Measurements from ENCODE around the gene SH3D19.
"Not testable (repeated sequence)": the region's sequence is repeated elsewhere in the genome, so short reads cannot be mapped to it uniquely, and the experiment has no call there.

Gene SH3D19

DNA sequence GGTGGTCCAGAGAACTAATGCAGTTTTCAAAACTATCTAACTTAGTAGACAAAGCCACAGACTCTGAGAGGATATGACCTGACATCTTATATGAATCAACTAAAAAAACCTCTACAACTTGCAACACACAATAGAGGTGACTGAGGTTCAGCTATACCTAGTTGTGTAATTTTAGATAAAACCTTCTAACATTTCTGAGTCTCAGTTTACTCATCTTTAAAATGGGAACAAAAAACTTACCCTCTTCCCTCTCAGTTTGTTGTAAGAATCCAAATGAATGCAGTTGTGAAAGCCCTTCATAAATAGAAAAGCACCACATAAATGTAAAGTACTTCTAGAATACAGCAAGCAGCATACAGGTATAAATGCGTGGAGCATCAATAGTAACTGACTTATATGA lies 5.9 kb downstream of the SH3D19 start:
- no peak for DNase-seq

GRCh38 chr4:151318307-151319006 lies 6.9 kb downstream of the SH3D19 start:
- no peak for DNase-seq

DNA sequence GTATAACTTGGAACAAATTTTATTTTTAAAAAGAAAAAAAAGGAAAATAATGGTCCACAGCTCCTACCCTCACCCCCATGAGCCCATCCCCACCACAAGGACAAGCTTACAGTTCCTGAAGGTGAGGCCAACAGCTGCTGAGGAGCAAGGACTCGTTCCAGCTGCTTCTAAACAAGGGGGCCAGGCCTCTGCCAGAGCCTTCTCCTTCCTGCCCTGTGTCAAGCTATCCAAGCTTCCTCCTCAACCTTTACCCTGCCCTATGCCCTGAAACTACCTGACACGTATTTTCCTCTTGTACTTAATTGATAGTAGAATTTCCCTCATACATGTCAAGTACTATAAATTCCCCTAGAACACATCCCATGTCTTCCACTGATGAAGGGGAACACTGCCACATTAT lies 8.8 kb downstream of the SH3D19 start:
- no peak for DNase-seq

GRCh38 chr4:151315212-151315886 lies 10.1 kb downstream of the SH3D19 start:
- DNase-seq, result peak; percentile 45

GRCh38 chr4:151314479-151314878 lies 10.9 kb downstream of the SH3D19 start:
- no peak for DNase-seq

DNA sequence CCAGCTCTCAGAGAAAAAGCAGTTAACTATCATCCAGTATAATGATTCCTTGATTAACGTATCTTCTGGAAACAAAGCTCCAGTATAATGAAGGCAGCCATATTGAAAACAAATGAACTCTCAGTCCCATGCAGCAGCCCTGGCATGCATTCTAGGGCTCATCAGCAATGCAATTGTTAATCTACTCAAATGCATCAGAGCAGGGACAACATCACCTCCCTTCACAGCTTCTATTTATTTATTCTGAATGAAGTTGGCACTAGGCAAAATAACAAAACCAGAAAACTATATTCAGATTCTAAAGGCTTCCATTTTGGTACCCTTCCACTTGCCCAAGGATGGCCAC lies 11.4 kb downstream of the SH3D19 start:
- DNase-seq, result no peak

- no peak for DNase-seq
Measured at GRCh38 chr4:151313306-151314009, 11.9 kb downstream of the SH3D19 start.

- DNase-seq, result no peak
Measured at GRCh38 chr4:151310124-151310728, 15.2 kb downstream of the SH3D19 start.

DNA sequence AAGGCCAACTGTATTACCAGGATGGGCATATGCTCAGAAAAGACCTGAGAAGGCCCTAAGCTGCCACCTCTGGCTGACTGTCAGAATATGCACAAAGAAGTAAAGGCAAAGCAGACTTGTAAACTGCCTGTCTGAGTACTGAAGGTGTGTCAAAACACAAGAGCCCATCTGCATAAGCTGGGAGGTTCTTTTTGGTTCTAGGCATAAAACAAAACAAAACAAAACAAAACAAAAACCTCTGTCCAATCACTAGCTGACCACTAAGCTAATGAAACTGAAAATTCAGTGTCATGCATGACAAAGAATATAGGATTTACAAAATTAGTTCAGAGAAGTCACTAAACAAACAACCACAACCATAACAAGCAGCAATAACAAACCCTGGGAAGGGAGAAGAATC lies 20.6 kb downstream of the SH3D19 start:
- DNase-seq, result no peak

DNA sequence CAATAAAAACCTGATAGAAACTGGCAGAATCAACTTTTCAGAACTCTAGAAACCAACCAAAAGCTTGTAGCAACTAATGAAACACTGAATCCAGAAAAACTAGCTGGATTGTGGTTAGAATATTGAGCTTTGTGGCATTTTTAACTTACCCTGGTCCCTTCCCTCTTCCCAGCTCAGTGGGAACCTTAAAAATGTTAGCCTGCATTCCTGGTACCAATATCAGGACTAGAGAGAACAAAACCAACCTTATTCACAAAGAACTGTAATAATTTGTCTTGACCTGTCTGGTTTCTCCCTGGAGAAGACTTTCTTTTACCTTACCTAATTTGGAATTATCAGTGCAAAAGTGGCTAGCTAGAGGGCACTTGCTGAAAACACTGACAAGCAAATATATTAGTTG lies 21.2 kb downstream of the SH3D19 start:
- no peak for DNase-seq

- DNase-seq, result peak; percentile 57
Measured at GRCh38 chr4:151302432-151302831, 23.0 kb downstream of the SH3D19 start.

DNA sequence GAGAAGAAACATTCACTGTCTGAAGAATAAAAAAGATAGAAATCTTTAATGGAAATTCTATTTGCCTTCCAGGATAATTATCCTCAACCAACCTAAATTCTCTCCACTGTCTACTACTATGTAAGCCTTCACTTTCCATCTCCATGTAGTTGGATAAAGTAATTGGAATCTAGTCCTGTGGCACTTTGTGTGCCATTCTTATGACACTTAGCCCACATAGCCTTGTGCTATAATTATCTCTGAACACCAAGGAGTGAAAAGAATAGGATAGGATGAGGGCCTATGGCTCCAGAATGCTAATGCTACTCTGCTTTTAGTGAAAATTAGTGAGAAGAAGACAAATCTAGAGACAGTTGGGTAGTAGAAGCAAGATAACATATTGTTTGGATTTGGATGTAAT lies 28.2 kb downstream of the SH3D19 start:
- DNase-seq, result no peak

DNA sequence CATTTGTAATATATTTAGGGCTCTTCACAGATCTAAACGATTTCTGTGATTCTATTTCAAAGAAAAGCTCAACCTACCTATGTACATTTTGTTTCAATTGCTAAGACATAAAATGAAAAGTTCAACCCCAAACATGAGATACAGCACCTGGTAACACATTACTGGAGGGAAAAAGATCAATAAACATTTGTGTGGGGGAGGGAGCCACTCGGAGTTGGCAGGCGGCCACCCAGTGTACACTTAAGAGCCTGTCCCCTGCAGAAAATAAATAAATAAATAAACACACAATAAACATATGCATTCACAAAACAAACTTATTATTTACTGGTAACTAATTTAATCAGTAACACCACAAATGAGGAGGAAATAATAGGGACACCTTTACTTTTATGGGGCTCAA lies 29.2 kb downstream of the SH3D19 start:
- DNase-seq, result no peak

GRCh38 chr4:151294833-151295496 lies 30.4 kb downstream of the SH3D19 start:
- no peak for DNase-seq

DNA sequence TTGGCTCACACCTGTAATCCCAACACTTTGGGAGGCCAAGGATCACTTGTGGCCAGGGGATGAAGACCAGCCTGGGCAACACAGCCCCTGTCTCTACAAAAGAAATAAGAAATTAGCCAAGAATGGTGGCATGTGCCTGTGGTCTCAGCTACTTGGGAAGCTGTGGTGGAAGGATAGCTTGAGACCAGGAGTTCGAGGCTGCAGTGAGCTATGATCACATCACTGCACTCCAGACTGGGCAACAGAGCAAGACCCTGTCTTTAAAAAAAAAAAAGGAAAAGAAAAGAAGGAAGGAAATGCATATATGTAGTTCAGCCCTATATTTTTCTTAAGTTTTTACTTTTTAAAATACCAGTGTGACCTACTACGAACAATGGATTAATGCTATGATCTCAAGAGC lies 33.4 kb downstream of the SH3D19 start:
- no peak for DNase-seq

GRCh38 chr4:151291485-151291884 lies 33.9 kb downstream of the SH3D19 start:
- DNase-seq, result peak; percentile 63

GRCh38 chr4:151287409-151287808 lies 38.0 kb downstream of the SH3D19 start:
- peak; percentile 34 for DNase-seq

GRCh38 chr4:151284534-151285245 lies 40.7 kb downstream of the SH3D19 start:
- no peak for DNase-seq

DNA sequence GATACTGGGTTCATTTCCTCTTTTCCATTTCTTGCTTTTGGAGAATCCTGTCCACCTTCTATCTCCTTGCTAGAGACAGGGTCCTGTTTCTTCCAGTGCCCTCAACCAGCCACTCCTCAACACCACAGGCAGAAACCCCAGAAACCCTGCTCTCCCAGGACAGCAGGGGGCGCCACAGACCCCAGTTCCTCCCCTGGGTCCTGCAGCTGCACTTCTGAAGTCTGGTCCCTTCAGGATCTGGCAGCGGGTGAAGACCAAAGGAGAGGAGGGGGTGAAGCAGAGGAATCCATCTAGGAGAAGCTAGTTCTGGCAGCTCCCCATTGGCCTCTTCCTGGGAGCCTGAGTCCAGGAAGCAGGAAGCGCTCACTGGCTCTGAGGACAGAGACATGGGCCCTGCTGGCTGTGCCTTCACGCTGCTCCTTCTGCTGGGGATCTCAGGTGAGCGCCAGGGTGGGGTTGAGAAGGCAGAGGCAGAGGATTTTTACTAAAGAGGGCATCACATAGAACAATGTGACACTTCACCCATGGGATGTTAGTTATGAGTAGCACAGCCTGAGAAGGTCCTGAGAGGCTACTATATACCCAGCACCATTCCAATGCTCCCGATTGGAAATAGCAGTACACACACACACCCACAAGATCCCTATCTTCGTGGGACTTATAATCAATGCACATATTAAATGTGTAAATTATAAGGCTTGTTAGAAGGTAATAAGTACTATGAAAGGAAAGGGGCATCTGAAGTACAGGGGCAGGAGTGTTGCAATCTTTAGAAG lies 48.4 kb downstream of the SH3D19 start, which contains the start of gene PRSS48:
Gene PRSS48, plus strand, starts transcription at position 375 of the 776 bp plus-strand sequence. Its CDS starts 12 bp downstream, at position 387.
- DNase-seq, result peak; percentile 61

- not testable (repeated sequence) for DNase-seq
Measured at GRCh38 chr4:151268905-151269304, 56.5 kb downstream of the SH3D19 start.

DNA sequence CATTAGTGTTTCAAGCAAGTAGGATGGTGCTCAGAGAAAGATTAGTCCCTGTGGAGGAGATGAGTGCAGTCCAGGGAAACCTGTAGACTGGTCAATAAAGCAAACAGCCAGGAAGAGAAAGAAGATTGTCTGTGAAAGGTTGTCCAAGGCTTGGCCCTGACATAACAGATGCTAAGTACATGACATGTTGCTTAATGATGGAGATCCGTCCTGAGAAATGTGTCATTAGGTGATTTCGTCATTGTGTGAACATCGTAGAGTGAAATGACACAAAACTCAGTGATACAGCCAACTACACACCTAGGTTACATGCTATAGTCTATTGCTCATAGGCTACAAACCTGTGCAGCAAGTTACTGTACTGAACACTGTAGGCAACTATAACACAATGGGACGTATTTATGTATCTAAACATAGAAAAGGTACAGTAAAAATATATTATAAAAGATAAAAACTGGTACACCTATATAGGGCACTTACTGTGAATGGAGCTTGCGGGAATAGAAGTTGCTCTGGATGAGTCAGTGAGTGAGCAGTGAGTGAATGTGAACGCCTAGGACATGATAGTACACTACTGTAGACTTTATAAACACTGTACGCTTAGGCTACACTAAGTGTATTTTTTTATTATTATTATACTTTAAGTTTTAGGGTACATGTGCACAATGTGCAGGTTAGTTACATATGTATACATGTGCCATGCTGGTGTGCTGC lies 57.4 kb downstream of the SH3D19 start:
- DNase-seq, result peak; percentile 2

All from fibroblast of skin of right biceps (primary cell).